SK-N-SH treated with all-trans-retinoic acid at 6 μM for 48 hours (cell line): ENCODE data around the gene CRYM.

Experiments used
- CREB5 ChIP-seq: fragments of 250-450 bp; sonication (Bioruptor Pico); IDR thresholded peaks from 2 replicates; pipeline ENCODE4 v1.5.1; 2020; ENCODE audit warnings: low read depth, mild to moderate bottlenecking, moderate library complexity
- PATZ1 ChIP-seq: fragments of 250-450 bp; sonication (Bioruptor Pico); IDR thresholded peaks from 2 replicates; pipeline ENCODE4 v1.8.0; 2020; ENCODE audit warnings: mild to moderate bottlenecking, moderate library complexity, borderline replicate concordance
- POU6F1 ChIP-seq: fragments of 250-450 bp; sonication (Bioruptor Pico); IDR thresholded peaks from 2 replicates; pipeline ENCODE4 v1.8.0; 2021; ENCODE audit warnings: low read depth, mild to moderate bottlenecking, moderate library complexity, borderline replicate concordance
- SNAI2 ChIP-seq: fragments of 250-450 bp; sonication (Bioruptor Pico); IDR thresholded peaks from 2 replicates; pipeline ENCODE4 v1.5.0; 2020; ENCODE audit warnings: mild to moderate bottlenecking, moderate library complexity
- TSHZ2 ChIP-seq: fragments of 250-450 bp; sonication (Bioruptor Pico); IDR thresholded peaks from 2 replicates; pipeline ENCODE4 v1.5.0; 2020; ENCODE audit warnings: mild to moderate bottlenecking, moderate library complexity
- ZFP3 ChIP-seq: fragments of 250-450 bp; sonication (Bioruptor Pico); IDR thresholded peaks from 2 replicates; pipeline ENCODE4 v1.5.0; 2020; ENCODE audit warnings: mild to moderate bottlenecking, moderate library complexity
- ZFP30 ChIP-seq: fragments of 450-650 bp; formaldehyde crosslinking; IDR thresholded peaks from 2 replicates; pipeline ENCODE4 v1.5.0; 2022; ENCODE audit warnings: mild to moderate bottlenecking, moderate library complexity

GRCh38 chr16:21277045-21277926, 804 bp downstream of the CRYM start:
- no peak for TF ChIP-seq CREB5 (CRISPR knock-in tag)
- no peak for TF ChIP-seq POU6F1 (CRISPR knock-in tag)
- no peak for TF ChIP-seq PATZ1 (CRISPR knock-in tag)
- no peak for TF ChIP-seq ZFP3 (CRISPR knock-in tag)
- no peak for TF ChIP-seq TSHZ2 (CRISPR knock-in tag)
- no peak for TF ChIP-seq ZFP30 (CRISPR knock-in tag)
- no peak for TF ChIP-seq SNAI2 (CRISPR knock-in tag)
